NCI-H1436 treated with DMSO at 0.1 percent for 48 hours (cell line): ENCODE data around the gene ZNF593.

Source experiments
- DNase-seq: peaks from one replicate; lab custom pipeline; 2025; lab: John Stamatoyannopoulos, UW

Gene ZNF593

GRCh38 chr1:26210147-26210870, 40.6 kb downstream of the ZNF593 start:
- DNase-seq, result no peak

- DNase-seq, result no peak
These were observed 43.0 kb downstream of the ZNF593 start for GRCh38 chr1:26212726-26213125.

GRCh38 chr1:26213335-26213905, 43.7 kb downstream of the ZNF593 start:
- DNase-seq, result no peak

GRCh38 chr1:26215246-26215645, 45.5 kb downstream of the ZNF593 start:
- DNase-seq, result no peak

GRCh38 chr1:26218906-26219494, 49.3 kb downstream of the ZNF593 start:
- no peak for DNase-seq
